GM19193 (cell line): ENCODE data around the gene TPST1.

Source experiments
- POLR2A ChIP-seq: IDR thresholded peaks from 4 replicates; pipeline ENCODE4 v1.6.1; 2011; ENCODE audit not compliant: insufficient read depth, insufficient read length; ENCODE audit errors: extremely low read depth

Gene TPST1

DNA sequence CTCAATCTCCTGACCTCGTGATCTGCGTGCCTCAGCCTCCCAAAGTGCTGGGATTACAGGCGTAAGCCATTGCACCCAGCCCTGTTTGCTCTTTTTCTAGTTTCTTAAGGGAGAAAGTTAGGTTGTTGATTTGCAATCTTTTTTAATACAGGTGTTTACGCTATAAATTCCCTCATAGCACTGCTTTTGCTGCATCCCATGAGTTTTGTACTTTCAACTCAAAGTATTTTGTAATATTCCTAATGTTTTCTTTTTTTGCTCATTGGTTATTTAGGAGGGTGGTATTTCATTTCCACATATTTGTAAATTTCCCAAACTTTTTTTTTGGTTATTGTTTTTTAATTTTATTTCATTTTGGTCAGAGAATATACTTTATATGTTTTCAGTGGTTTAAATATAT lies 11.6 kb downstream of the TPST1 start:
- TF ChIP-seq POLR2A, result no peak

DNA sequence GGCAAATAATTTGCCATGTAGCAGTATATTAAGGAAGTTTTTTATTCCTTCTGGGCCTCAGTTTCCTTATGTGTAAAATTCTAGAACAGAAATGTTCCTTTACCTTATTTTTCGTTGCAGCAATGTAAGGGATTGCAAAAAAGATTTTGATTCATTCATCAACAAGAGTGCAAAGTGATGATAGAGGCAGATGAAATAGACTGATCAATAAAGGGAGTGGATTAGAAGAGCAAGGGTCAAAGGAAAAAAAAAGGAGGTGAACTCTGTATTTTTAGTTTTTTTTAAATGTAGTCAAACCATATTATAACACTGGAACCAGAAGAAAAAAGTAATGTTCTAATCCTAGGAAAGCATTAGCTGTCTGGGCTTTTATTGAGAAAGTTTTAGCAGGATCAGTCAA lies 14.7 kb downstream of the TPST1 start:
- no peak for TF ChIP-seq POLR2A

DNA sequence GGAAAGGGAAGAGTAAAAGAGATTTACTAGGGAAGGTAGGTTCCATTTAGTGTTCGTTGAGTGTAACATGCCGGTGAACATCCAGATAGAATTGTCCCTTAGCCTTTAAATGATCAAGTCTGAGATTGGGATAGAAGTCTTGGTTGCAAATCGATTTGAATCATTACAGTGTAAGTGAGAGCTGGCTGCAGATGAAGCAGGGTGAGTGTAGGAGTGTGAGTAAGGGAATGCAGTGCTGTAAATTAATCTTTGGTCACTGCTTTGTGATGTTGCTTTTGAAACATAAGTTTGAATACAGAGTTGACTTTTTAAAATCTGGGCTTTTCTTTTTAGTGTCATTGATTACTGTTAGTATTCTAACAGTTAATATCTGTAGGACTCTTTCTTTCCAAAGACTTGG lies 16.3 kb downstream of the TPST1 start:
- no peak for TF ChIP-seq POLR2A

DNA sequence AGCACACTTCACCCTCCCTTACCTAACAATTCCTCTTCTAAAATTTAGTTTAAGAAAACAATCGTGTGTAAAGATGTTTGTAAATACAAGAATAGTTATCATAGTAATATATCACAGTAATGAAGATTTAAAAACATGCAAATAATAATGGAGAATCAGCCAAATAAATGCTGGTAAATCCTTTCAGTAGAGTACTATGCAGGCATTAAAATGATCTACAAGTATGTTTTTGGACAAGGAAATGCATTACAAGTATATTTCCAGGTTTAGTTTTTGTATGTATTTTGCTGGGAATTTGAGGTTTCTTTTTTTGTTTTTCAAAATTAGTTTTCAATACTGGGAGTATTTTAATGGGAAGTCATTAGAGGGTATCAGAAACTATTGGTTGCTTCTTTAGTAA lies 22.7 kb downstream of the TPST1 start:
- TF ChIP-seq POLR2A, result no peak

DNA sequence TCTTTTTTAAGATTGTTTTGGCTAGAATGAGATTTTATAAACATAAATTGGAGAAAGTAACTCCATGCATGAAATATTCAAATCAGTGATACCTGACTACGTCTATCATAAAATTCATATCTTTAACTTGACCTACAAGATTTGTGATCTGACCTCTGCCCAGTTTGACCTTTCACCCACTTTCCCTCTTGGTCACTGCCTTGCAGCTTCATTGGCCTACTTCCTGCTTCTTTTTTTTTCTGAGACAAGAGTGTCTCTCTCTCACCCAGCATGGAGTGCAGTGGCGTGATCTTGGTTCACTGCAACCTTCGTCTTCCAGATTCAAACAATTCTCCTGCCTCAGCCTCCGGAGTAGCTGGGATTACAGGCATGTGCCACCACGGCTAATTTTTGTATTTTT lies 28.5 kb downstream of the TPST1 start:
- no peak for TF ChIP-seq POLR2A

DNA sequence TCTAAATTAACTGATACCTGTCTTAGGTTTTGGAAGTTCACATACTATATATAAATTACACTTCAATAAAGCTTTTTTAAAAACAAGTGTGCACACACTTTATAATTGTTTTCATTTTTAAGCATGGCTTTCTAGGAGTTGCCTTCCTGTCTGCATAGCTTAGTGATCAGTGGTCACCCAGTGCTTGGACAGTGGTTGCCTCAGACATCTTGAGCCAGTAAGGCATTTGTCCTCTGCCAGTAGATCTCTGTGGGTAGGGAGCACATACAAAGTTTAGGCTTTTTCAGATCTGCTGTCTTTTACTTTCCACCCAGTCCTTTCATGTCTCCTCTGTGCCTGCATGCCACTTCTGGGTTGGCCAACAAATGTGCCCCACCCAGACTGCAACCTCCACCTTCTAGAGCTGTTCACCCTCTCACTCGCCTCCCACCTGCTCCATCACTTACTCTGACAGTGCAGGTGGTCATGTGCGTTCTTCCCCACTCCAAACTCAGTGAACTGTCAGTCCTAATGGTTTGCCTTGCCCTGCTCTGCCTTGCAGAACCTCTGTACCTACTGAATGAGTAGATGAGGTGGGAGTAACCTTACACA lies 31.7 kb downstream of the TPST1 start:
- no peak for TF ChIP-seq POLR2A

DNA sequence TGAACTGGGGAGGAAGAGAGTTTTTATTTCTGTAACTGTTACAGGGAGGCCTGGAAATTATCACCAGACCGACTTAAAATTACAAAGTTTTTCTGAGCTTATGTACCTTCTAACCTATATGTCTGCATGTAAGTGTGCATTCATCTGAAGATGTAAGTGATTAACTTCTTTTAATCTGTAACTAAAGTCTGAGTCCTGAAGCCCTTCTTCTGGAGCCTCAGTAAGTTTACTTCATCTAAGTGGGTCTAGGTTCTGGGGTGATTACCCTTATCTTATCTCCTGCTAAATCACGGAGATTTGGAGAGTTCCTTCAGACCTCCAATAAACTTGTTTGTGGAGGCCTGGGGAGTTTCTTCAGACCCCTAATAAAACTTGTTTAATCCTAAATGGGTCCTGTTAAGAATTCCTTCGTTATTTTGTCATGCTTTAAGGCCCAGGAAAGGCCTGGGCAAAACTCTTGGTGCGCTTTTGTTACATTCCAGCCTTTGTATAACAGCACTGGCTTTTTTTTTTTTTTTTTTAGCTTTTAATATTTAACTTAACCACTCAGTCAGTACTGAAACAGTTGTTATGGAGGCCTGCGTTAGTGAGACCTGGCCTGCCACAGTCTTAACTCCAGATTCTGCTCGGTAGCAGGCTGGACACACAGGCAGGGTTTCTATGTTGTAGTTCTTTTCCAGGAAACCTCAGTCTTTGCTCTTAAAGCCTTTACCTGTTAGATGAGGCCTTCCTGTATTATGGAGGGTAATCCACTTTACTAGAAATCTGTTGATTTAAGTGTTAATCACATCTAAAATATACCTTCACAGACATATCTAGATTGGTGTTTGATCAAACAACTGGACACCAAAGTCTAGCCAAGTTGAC lies 33.0 kb downstream of the TPST1 start:
- no peak for TF ChIP-seq POLR2A

DNA sequence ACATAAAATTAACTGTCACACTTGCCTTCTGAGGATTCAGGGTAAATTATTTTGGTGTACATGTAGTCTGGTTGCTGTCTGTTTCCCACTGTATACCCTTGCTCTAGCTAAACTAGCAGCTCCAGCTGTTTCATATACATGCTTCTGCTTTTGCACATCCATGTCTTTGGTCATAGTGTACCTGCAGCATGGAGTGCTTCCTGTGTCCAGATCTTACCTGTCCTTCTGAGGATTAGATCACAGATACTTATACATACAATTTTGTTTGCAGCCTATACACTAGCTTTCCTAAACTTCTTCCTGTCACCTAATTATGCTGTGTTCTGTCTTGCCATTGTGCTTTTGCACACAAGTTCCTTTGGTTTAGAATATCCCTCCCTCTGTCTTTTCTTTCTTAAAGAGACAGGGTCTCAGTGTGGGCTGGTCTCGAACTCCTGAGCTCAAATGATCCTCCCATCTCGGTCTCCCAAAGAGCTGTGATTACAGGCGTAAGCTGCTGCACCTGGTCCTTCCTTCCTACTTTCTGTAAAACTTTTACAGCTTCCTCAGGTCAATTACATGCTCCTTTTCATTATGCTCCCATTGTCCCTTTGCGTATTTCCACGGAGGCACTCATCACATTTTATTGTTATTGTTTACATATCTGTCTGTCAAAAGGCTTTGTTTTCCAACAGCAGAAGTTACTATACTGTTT lies 33.8 kb downstream of the TPST1 start:
- no peak for TF ChIP-seq POLR2A

DNA sequence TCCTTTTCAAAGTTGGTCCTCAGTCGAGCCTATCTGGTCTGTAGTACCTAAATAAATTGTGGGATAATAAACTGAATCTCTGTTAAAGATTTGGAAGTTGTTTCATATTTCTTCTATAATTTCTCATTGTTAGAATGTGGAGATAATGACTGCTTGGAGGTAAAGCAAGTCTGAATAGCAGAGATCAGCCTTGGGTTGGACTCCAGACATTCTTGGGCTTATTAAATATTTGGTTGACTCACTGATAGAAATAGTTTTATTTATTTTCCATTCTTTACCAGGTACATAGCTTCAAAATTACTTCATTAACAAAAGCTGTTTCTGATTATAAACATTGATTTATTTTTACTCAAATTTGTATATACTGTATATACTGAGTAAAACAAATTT lies 34.3 kb downstream of the TPST1 start:
- TF ChIP-seq POLR2A, result no peak

DNA sequence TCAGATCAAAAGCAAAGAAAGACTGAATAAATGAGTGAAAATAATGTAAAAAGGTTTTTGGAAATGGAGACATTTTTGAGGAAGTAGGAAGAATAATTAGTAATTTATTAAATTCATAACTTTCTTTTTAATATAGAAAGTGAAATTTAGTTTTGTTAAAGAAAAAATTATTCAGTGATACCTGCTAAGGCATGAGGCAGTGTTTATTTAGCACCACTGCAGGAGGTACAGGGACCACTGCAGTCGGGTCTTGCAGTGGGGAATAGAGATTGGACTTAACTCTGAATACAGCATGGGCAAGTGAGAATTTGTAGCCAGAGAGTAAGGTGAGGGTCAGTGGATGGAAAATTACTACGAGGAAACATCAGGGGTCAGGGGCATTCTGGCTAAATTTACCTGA lies 39.9 kb downstream of the TPST1 start:
- no peak for TF ChIP-seq POLR2A

DNA sequence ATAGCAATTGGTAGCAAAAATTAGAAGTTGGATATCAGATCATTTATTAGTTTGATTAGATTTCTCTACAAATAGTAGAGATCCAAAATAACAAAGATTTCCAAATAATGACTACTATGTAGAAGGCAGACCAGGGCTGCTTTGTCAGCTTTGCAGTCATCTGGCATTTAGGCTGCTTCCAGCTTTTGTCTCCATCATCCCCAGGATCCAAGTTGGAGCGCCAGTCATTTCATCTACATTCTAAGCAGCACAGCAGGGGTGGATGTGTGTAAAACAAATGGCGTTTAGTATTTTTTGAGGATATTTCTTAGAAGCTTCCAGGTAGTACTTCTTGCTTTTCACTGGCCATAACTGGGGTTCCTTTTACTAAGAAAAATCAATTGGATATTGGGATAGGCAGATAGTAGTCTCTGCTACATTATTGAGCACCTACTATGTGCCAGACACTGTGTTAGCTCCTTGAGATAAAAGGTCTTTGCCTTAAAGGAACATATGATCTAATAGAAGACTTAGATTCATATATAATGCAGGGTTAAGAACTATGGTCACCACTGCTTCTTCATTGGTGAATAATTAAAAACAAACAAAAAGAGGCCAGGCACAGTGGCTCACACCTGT lies 41.5 kb downstream of the TPST1 start:
- TF ChIP-seq POLR2A, result no peak

DNA sequence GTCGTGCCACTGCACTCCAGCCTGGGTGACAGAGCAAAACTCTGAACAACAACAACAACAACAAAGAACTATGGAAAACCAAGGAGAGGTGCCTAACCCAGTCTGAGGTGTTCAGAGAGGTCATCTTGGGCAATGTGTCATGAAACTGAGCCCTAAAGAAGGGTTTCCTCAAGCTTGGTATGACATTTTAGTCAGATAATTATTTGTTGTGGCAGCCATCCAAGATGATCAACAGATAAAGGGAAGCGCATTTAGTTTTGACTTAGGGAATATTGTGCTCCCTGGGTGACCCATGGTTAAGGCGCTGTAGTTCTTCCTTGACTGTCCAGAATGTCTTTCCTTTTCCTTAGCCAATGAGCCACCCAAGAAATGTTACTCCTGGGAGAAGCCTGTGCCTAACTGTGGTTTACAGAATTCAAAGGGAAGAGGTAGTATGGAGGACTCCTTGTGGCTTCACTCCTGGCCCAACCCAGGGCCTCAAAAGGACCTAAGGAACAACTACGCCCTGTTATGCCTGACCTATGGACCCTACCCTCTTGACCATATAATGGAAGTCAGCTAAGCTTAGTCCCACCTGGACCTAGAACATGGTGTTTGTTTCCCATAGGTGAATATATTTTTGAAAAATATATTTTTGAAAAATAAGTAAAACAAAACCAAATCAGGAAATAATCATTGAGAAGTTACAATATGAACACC lies 42.4 kb downstream of the TPST1 start:
- TF ChIP-seq POLR2A, result no peak

DNA sequence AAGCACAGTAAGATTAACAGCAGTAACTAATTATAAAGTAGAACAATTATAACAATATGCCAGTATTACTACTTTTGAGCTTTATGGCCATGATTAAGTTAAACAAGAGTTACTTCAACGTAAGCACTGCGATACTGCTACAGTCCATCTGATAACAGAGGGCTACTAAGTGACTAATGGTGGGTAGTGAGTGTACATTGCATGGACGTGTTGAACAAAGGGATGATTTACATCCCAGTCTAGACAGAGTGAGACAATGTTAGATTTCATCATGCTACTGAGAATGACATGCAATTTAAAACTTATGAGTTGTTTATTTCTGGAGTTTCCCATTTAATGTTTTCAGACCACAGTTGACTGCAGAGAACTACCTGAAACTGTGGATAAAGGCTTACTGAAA lies 45.6 kb downstream of the TPST1 start:
- TF ChIP-seq POLR2A, result no peak

DNA sequence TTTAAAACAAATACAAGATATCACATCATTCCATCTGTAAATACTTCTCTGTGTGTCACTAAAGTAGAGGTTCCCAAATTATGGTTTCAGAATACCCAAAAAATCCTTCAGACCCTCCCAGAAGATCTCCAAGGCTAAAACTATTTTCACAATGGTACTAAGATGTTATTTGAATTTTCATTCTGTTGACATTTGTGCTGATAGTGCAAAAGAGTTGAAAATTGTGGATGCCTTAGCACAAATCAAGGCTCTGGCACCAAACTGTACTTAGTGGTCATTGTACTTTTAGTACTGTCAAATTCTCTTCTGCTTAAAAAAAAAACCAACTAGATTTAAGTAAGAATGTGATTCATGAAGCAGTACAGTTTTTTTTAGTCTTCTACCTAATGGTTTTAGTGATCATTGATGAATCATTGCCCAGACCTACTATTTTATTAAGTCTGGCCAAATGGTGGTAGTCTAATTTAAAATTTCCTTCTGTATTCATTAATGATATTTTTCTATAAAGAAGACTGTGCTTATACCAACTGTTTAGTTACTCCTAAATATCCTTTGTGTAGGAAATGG lies 50.5 kb downstream of the TPST1 start:
- no peak for TF ChIP-seq POLR2A
